Hepatocyte (in vitro differentiated cells): ENCODE data around the gene RBM15.

Experiments
- CTCF ChIP-seq: fragments of 200-600 bp; sonication (generic); IDR thresholded peaks from 2 replicates; pipeline ENCODE4 v1.5.1; 2016; ENCODE audit warnings: antibody characterized with exemption, mild to moderate bottlenecking; ENCODE audit not compliant: poor library complexity
- EZH2 ChIP-seq: fragments of 200-600 bp; sonication (generic); IDR thresholded peaks from 2 replicates; pipeline ENCODE4 v1.6.1; 2016; ENCODE audit warnings: antibody characterized with exemption, mild to moderate bottlenecking, borderline replicate concordance

- TF ChIP-seq CTCF (no peak), EZH2 (no peak)
These were observed 54.7 kb downstream of the RBM15 start for GRCh38 chr1:110393691-110394492.
